HCT116 (cell line): Measurements from ENCODE around the gene ANKIB1.

Source experiments
- CBX3 ChIP-seq: IDR thresholded peaks from 2 replicates; pipeline ENCODE4 v1.6.1; 2012; ENCODE audit warnings: low read depth
- CTCF ChIP-seq, 3 experiments: fragments of 200-600 bp in 1 of 3; sonication (generic) in 1 of 3; IDR thresholded peaks in 2 of 3; conservative IDR thresholded peaks in 1 of 3; 2 replicates each; pipeline ENCODE4 v1.5.1; 2012 to 2017; ENCODE audit warnings: low read depth in 2 of 3, low read length in 2 of 3, antibody characterized with exemption in 1 of 3, borderline replicate concordance in 1 of 3, control low read depth in 1 of 3, mild to moderate bottlenecking in 1 of 3, mixed read lengths in 1 of 3, mixed run types in 1 of 3, moderate library complexity in 1 of 3; ENCODE audit not compliant: insufficient read depth in 1 of 3
- ELF1 ChIP-seq: IDR thresholded peaks from 2 replicates; pipeline ENCODE4 v1.6.1; 2012; ENCODE audit warnings: low read depth, borderline replicate concordance
- EZH2 ChIP-seq: fragments of 200-600 bp; sonication (generic); IDR thresholded peaks from 2 replicates; pipeline ENCODE4 v1.6.1; 2017; ENCODE audit warnings: antibody characterized with exemption, mixed run types
- EZH2phosphoT487 ChIP-seq: fragments of 200-600 bp; IDR thresholded peaks from 2 replicates; pipeline ENCODE4 v1.6.1; 2018; ENCODE audit warnings: antibody characterized with exemption, borderline replicate concordance
- FOSL1 ChIP-seq: IDR thresholded peaks from 2 replicates; pipeline ENCODE4 v1.6.1; 2012; ENCODE audit warnings: low read depth
- JUND ChIP-seq: IDR thresholded peaks from 2 replicates; pipeline ENCODE4 v1.6.1; 2012
- MAX ChIP-seq: IDR thresholded peaks from 2 replicates; pipeline ENCODE4 v1.6.1; 2012
- POLR2A ChIP-seq: IDR thresholded peaks from 2 replicates; pipeline ENCODE4 v1.7.0; 2011; ENCODE audit warnings: borderline replicate concordance; ENCODE audit not compliant: insufficient read depth, insufficient read length; ENCODE audit errors: extremely low read depth
- POLR2AphosphoS5 ChIP-seq: IDR thresholded peaks from 2 replicates; pipeline ENCODE4 v1.6.1; 2011; ENCODE audit warnings: mild to moderate bottlenecking, low read depth, low read length, moderate library complexity
- TCF7L2 ChIP-seq: IDR thresholded peaks from 2 replicates; pipeline ENCODE4 v1.7.0; 2011; ENCODE audit warnings: borderline replicate concordance, inconsistent platforms; ENCODE audit not compliant: insufficient read depth, insufficient read length; ENCODE audit errors: extremely low read depth
- YY1 ChIP-seq: IDR thresholded peaks from 2 replicates; pipeline ENCODE4 v1.6.1; 2011; ENCODE audit warnings: low read length, low read depth, moderate library complexity, mild to moderate bottlenecking; ENCODE audit not compliant: insufficient replicate concordance; ENCODE audit errors: extremely low read depth
- ZNF274 ChIP-seq: fragments of 200-500 bp; sonication (Bioruptor generic); IDR thresholded peaks from 2 replicates; pipeline ENCODE4 v1.6.1; 2014; ENCODE audit warnings: mild to moderate bottlenecking, low read depth, low read length, inconsistent platforms
- TF ChIP-seq, protein P1 (sequence below): IDR thresholded peaks from 2 replicates; pipeline ENCODE4 v1.6.1; 2012; ENCODE audit warnings: low read depth

- TF ChIP-seq POLR2AphosphoS5: no peak
- TF ChIP-seq YY1: no peak
- no peak for TF ChIP-seq CTCF (IDR thresholded peaks at IDR 0.05 in 2 of 3, conservative IDR thresholded peaks at IDR 0.05 in 1 of 3; ENCODE audit: borderline replicate concordance in 1 of 3, insufficient read depth in 1 of 3, low read depth in 2 of 3, low read length in 2 of 3)
- no peak for TF ChIP-seq POLR2A
- no peak for TF ChIP-seq FOSL1
- TF ChIP-seq JUND: no peak
- TF ChIP-seq MAX: no peak
- TF ChIP-seq ELF1: no peak
- no peak for TF ChIP-seq TCF7L2
- TF ChIP-seq CBX3: no peak
- no peak for TF ChIP-seq EZH2
- no peak for TF ChIP-seq ZNF274
- TF ChIP-seq EZH2phosphoT487: no peak
- TF ChIP-seq, protein P1, sequence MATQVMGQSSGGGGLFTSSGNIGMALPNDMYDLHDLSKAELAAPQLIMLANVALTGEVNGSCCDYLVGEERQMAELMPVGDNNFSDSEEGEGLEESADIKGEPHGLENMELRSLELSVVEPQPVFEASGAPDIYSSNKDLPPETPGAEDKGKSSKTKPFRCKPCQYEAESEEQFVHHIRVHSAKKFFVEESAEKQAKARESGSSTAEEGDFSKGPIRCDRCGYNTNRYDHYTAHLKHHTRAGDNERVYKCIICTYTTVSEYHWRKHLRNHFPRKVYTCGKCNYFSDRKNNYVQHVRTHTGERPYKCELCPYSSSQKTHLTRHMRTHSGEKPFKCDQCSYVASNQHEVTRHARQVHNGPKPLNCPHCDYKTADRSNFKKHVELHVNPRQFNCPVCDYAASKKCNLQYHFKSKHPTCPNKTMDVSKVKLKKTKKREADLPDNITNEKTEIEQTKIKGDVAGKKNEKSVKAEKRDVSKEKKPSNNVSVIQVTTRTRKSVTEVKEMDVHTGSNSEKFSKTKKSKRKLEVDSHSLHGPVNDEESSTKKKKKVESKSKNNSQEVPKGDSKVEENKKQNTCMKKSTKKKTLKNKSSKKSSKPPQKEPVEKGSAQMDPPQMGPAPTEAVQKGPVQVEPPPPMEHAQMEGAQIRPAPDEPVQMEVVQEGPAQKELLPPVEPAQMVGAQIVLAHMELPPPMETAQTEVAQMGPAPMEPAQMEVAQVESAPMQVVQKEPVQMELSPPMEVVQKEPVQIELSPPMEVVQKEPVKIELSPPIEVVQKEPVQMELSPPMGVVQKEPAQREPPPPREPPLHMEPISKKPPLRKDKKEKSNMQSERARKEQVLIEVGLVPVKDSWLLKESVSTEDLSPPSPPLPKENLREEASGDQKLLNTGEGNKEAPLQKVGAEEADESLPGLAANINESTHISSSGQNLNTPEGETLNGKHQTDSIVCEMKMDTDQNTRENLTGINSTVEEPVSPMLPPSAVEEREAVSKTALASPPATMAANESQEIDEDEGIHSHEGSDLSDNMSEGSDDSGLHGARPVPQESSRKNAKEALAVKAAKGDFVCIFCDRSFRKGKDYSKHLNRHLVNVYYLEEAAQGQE: no peak
These were observed 169.5 kb downstream of the ANKIB1 start for GRCh38 chr7:92415225-92415624.
